ENCODE measurements around the gene MUSK.

DNA sequence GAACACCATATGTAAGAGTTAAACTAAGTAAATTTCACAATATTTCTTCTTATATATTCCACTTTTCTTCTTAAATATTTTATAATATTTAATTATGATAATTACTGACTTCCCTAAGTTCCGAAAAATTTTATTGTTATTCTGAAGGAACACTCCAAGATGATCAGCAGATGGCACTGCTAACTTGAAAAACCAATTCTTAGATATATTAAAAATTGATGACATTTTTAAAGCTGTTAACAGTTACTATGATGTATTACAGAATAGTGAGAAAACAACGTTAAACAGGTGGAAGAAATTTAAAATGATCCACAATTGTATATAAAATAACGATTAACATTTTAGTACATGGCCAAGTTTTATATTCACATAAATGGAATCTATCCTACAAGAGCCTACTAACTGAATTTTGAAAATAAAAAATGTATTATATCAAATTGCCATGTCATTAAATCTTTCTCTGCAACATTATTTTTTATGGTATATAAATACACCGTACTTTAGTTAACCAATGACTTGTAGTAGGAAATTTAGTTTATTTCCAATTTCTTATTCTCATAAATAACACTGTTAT, 30.1 kb upstream of the MUSK start:
- TF ChIP-seq, protein P1, sequence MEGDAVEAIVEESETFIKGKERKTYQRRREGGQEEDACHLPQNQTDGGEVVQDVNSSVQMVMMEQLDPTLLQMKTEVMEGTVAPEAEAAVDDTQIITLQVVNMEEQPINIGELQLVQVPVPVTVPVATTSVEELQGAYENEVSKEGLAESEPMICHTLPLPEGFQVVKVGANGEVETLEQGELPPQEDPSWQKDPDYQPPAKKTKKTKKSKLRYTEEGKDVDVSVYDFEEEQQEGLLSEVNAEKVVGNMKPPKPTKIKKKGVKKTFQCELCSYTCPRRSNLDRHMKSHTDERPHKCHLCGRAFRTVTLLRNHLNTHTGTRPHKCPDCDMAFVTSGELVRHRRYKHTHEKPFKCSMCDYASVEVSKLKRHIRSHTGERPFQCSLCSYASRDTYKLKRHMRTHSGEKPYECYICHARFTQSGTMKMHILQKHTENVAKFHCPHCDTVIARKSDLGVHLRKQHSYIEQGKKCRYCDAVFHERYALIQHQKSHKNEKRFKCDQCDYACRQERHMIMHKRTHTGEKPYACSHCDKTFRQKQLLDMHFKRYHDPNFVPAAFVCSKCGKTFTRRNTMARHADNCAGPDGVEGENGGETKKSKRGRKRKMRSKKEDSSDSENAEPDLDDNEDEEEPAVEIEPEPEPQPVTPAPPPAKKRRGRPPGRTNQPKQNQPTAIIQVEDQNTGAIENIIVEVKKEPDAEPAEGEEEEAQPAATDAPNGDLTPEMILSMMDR (IDR thresholded peaks at IDR 0.05): peak in 4 of 6 experiments; percentile 31 to 44 (median 40)
- no peak for TF ChIP-seq POLR2A (IDR thresholded peaks at IDR 0.05)
